MM.1S (cell line): ENCODE measurements around the gene PRCD.

Source experiments
- EZH2 ChIP-seq: fragments of 300-600 bp; sonication (generic); optimal IDR thresholded peaks from 2 replicates; pipeline ENCODE3; 2017; ENCODE audit warnings: low read depth, mild to moderate bottlenecking, antibody characterized with exemption, low read length, mixed read lengths
- EZH2phosphoT487 ChIP-seq: fragments of 300-600 bp; sonication (generic); IDR thresholded peaks from 2 replicates; pipeline ENCODE4 v1.6.1; 2018; ENCODE audit warnings: antibody characterized with exemption, low read length
- TF ChIP-seq, protein P1 (sequence below): fragments of 300-600 bp; sonication (generic); IDR thresholded peaks from 2 replicates; pipeline ENCODE4 v1.5.1; 2016; ENCODE audit warnings: antibody characterized with exemption, low read length, mixed read lengths

DNA sequence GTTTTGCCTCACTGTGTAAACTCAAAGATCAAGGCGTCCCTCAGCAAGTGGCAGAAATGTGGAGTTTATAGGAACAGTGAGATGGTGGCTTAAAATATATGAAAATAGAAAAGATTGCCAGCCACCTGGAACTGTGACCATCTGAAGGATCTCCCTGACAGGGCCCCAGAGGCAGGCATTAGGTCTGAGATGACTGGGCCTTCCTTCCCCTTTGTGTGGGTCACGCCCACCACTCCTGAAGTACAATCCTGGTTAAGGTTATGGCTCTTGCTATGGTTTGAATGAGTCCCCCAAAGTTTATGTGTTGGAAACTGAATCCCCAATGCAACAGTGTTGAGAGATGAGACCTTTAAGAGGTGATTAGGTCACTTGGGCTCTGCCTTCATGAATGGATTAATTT is 39.4 kb downstream of the PRCD start:
- TF ChIP-seq, protein P1, sequence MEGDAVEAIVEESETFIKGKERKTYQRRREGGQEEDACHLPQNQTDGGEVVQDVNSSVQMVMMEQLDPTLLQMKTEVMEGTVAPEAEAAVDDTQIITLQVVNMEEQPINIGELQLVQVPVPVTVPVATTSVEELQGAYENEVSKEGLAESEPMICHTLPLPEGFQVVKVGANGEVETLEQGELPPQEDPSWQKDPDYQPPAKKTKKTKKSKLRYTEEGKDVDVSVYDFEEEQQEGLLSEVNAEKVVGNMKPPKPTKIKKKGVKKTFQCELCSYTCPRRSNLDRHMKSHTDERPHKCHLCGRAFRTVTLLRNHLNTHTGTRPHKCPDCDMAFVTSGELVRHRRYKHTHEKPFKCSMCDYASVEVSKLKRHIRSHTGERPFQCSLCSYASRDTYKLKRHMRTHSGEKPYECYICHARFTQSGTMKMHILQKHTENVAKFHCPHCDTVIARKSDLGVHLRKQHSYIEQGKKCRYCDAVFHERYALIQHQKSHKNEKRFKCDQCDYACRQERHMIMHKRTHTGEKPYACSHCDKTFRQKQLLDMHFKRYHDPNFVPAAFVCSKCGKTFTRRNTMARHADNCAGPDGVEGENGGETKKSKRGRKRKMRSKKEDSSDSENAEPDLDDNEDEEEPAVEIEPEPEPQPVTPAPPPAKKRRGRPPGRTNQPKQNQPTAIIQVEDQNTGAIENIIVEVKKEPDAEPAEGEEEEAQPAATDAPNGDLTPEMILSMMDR, result no peak
- TF ChIP-seq EZH2phosphoT487 (no peak), EZH2 (no peak)
